ENCODE data around the gene LRGUK.

LRGUK gene

GRCh38 chr7:134279898-134280297, 152.8 kb downstream of the LRGUK start:
- H3K4me3 ChIP-seq (ENCODE audit: insufficient read depth in 1 of 2, low read depth in 1 of 2, low read length in 2 of 2), result no peak overlapping the region
- no peak overlapping the region for H2BK15ac ChIP-seq (ENCODE audit: low read depth, poor library complexity, severe bottlenecking)
- H3K9ac ChIP-seq (ENCODE audit: low read length), result no peak overlapping the region
- H3K23ac ChIP-seq (ENCODE audit: low read length in 2 of 2), result no peak overlapping the region
- H4K91ac ChIP-seq (ENCODE audit: low read length), result no peak overlapping the region
- peaks cover 15 to 20% of the 10 kb centered on the region in 2 experiments for H3K27me3 ChIP-seq (ENCODE audit: control insufficient read depth in 1 of 2, insufficient read depth in 1 of 2, low read length in 2 of 2)
- no peak overlapping the region for H3K14ac ChIP-seq (ENCODE audit: low read length in 2 of 2)
- no peaks in the 10 kb centered on the region for H3K9me3 ChIP-seq (ENCODE audit: control insufficient read depth, low read length)
- no peak overlapping the region for H3K18ac ChIP-seq (ENCODE audit: low read depth in 1 of 2, low read length in 2 of 2)
- no peak overlapping the region for H3K27ac ChIP-seq (ENCODE audit: low read length, poor library complexity, severe bottlenecking)
- no peaks in the 10 kb centered on the region for H3K4me1 ChIP-seq (ENCODE audit: control insufficient read depth, insufficient read depth, low read depth, low read length)
- H2BK12ac ChIP-seq (ENCODE audit: low read length in 2 of 2), result no peak overlapping the region
- no peak overlapping the region for H2AFZ ChIP-seq (ENCODE audit: low read depth, low read length)
- no peak overlapping the region for H2BK5ac ChIP-seq (ENCODE audit: low read depth, low read length, poor library complexity, severe bottlenecking)
- H3K4ac ChIP-seq (ENCODE audit: low read depth in 1 of 2, low read length in 2 of 2), result no peak overlapping the region
- H3K79me1 ChIP-seq (replicated peaks; ENCODE audit: low read length, poor library complexity, severe bottlenecking), result no peaks in the 10 kb centered on the region
- no peak for DNase-seq
- no peak overlapping the region for H4K8ac ChIP-seq (ENCODE audit: low read length)
- H3K4me2 ChIP-seq (ENCODE audit: low read length, poor library complexity, severe bottlenecking), result no peak overlapping the region
- H2BK120ac ChIP-seq (ENCODE audit: low read depth, low read length), result no peak overlapping the region
- H3K36me3 ChIP-seq (ENCODE audit: control insufficient read depth in 1 of 2, insufficient read depth in 2 of 2, low read depth in 1 of 2, low read length in 2 of 2), result no peaks in the 10 kb centered on the region
- no peak overlapping the region for H2AK5ac ChIP-seq (ENCODE audit: low read length, severe bottlenecking)

- H3K14ac ChIP-seq (ENCODE audit: low read length in 2 of 2), result no peak overlapping the region
- no peak overlapping the region for H2BK15ac ChIP-seq (ENCODE audit: low read depth, poor library complexity, severe bottlenecking)
- no peak overlapping the region for H3K18ac ChIP-seq (ENCODE audit: low read depth in 1 of 2, low read length in 2 of 2)
- H3K9ac ChIP-seq (ENCODE audit: low read length), result no peak overlapping the region
- no peak overlapping the region for H3K23ac ChIP-seq (ENCODE audit: low read length in 2 of 2)
- no peak overlapping the region for H2BK12ac ChIP-seq (ENCODE audit: low read length in 2 of 2)
- no peak overlapping the region for H2AK5ac ChIP-seq (ENCODE audit: low read length, severe bottlenecking)
- H3K4me3 ChIP-seq (ENCODE audit: insufficient read depth in 1 of 2, low read depth in 1 of 2, low read length in 2 of 2), result no peak overlapping the region
- no peak overlapping the region for H2BK120ac ChIP-seq (ENCODE audit: low read depth, low read length)
- no peaks in the 10 kb centered on the region for H3K79me1 ChIP-seq (replicated peaks; ENCODE audit: low read length, poor library complexity, severe bottlenecking)
- no peaks in the 10 kb centered on the region for H3K9me3 ChIP-seq (ENCODE audit: control insufficient read depth, low read length)
- H4K8ac ChIP-seq (ENCODE audit: low read length), result no peak overlapping the region
- no peak for DNase-seq
- 76% methylated on average over 1 of the region's 2 CpGs for WGBS
- no peak overlapping the region for H3K27ac ChIP-seq (ENCODE audit: low read length, poor library complexity, severe bottlenecking)
- H3K4me2 ChIP-seq (ENCODE audit: low read length, poor library complexity, severe bottlenecking), result no peak overlapping the region
- H4K91ac ChIP-seq (ENCODE audit: low read length), result no peak overlapping the region
- no peaks in the 10 kb centered on the region for H3K36me3 ChIP-seq (ENCODE audit: control insufficient read depth in 1 of 2, insufficient read depth in 2 of 2, low read depth in 1 of 2, low read length in 2 of 2)
- no peak overlapping the region for H2BK5ac ChIP-seq (ENCODE audit: low read depth, low read length, poor library complexity, severe bottlenecking)
- peaks cover 15 to 24% of the 10 kb centered on the region in 2 experiments for H3K27me3 ChIP-seq (ENCODE audit: control insufficient read depth in 1 of 2, insufficient read depth in 1 of 2, low read length in 2 of 2)
- no peak overlapping the region for H2AFZ ChIP-seq (ENCODE audit: low read depth, low read length)
- no peaks in the 10 kb centered on the region for H3K4me1 ChIP-seq (ENCODE audit: control insufficient read depth, insufficient read depth, low read depth, low read length)
- H3K4ac ChIP-seq (ENCODE audit: low read depth in 1 of 2, low read length in 2 of 2), result no peak overlapping the region
These were observed 153.4 kb downstream of the LRGUK start for GRCh38 chr7:134280508-134280907.

DNA sequence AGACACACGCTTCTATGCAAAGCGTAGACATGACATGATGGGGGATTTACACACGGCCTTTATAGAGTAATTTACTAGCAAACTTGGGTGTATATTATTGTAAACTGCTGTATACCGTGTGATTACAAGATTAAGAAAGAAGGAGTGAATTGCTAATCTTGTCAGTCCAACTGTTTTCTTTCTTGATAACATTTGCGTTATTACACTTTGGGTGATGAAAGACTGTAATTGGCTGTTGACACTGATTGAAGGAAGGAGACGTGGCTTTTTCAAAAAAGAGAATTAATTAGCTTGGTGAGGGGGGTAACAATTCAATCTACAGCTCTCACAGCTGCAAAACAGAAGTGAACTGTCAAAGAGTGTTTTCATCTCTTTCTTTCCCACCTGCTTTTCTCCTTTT, 156.9 kb downstream of the LRGUK start:
- 92% methylated on average over 5 of the region's 6 CpGs for WGBS
- Histone ChIP-seq H3K4ac (ENCODE audit: low read depth in 1 of 2, low read length in 2 of 2) (no peak overlapping the region), H3K9ac (ENCODE audit: low read length) (no peak overlapping the region), H3K4me3 (ENCODE audit: insufficient read depth in 1 of 2, low read depth in 1 of 2, low read length in 2 of 2) (no peak overlapping the region), H3K4me1 (ENCODE audit: control insufficient read depth, insufficient read depth, low read depth, low read length) (no peaks in the 10 kb centered on the region), H3K27me3 (ENCODE audit: control insufficient read depth in 1 of 2, insufficient read depth in 1 of 2, low read length in 2 of 2) (peaks cover 12 to 27% of the 10 kb centered on the region in 2 experiments), H2BK12ac (ENCODE audit: low read length in 2 of 2) (no peak overlapping the region), H4K8ac (ENCODE audit: low read length) (no peak overlapping the region), H2AFZ (ENCODE audit: low read depth, low read length) (no peak overlapping the region), H3K27ac (ENCODE audit: low read length, poor library complexity, severe bottlenecking) (no peak overlapping the region), H3K36me3 (ENCODE audit: control insufficient read depth in 1 of 2, insufficient read depth in 2 of 2, low read depth in 1 of 2, low read length in 2 of 2) (no peaks in the 10 kb centered on the region), H3K18ac (ENCODE audit: low read depth in 1 of 2, low read length in 2 of 2) (no peak overlapping the region), H4K91ac (ENCODE audit: low read length) (no peak overlapping the region), H3K9me3 (ENCODE audit: control insufficient read depth, low read length) (no peaks in the 10 kb centered on the region), H3K23ac (ENCODE audit: low read length in 2 of 2) (no peak overlapping the region), H2BK15ac (ENCODE audit: low read depth, poor library complexity, severe bottlenecking) (no peak overlapping the region), H3K79me1 (replicated peaks; ENCODE audit: low read length, poor library complexity, severe bottlenecking) (no peaks in the 10 kb centered on the region), H2BK5ac (ENCODE audit: low read depth, low read length, poor library complexity, severe bottlenecking) (no peak overlapping the region), H2AK5ac (ENCODE audit: low read length, severe bottlenecking) (no peak overlapping the region), H3K14ac (ENCODE audit: low read length in 2 of 2) (no peak overlapping the region), H3K4me2 (ENCODE audit: low read length, poor library complexity, severe bottlenecking) (no peak overlapping the region), H2BK120ac (ENCODE audit: low read depth, low read length) (no peak overlapping the region)
- DNase-seq, result no peak

DNA sequence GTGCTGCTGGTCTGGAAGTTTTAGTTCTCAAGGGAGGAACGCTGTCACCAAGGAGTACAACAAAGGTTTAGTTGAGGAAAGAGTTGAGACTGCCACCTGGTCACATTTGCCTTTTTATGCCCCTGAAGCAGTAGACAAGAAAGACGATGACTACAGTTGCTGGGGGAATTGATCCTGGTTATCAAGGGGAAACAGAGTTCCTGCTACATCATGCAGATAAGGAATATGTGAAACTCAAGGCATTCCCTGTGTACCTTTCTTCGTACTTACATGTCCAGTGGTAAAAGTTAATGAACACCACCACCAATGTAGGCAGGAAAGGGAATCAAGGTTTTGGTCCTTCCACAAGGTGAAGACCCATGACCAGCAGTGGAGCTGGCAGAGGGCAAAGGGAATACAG, 157.8 kb downstream of the LRGUK start:
- no peak overlapping the region for H2BK15ac ChIP-seq (ENCODE audit: low read depth, poor library complexity, severe bottlenecking)
- no peak overlapping the region for H3K4me2 ChIP-seq (ENCODE audit: low read length, poor library complexity, severe bottlenecking)
- no peak overlapping the region for H3K4me3 ChIP-seq (ENCODE audit: insufficient read depth in 1 of 2, low read depth in 1 of 2, low read length in 2 of 2)
- no peak overlapping the region for H2BK5ac ChIP-seq (ENCODE audit: low read depth, low read length, poor library complexity, severe bottlenecking)
- H2AK5ac ChIP-seq (ENCODE audit: low read length, severe bottlenecking), result no peak overlapping the region
- no peak overlapping the region for H4K91ac ChIP-seq (ENCODE audit: low read length)
- H3K4me1 ChIP-seq (ENCODE audit: control insufficient read depth, insufficient read depth, low read depth, low read length), result no peaks in the 10 kb centered on the region
- no peaks in the 10 kb centered on the region for H3K79me1 ChIP-seq (replicated peaks; ENCODE audit: low read length, poor library complexity, severe bottlenecking)
- peaks cover 7 to 27% of the 10 kb centered on the region in 2 experiments for H3K27me3 ChIP-seq (ENCODE audit: control insufficient read depth in 1 of 2, insufficient read depth in 1 of 2, low read length in 2 of 2)
- WGBS, result 86% methylated on average over 3 of the region's 3 CpGs
- H4K8ac ChIP-seq (ENCODE audit: low read length), result no peak overlapping the region
- H3K36me3 ChIP-seq (ENCODE audit: control insufficient read depth in 1 of 2, insufficient read depth in 2 of 2, low read depth in 1 of 2, low read length in 2 of 2), result no peaks in the 10 kb centered on the region
- no peak overlapping the region for H2BK120ac ChIP-seq (ENCODE audit: low read depth, low read length)
- H3K23ac ChIP-seq (ENCODE audit: low read length in 2 of 2), result no peak overlapping the region
- H3K4ac ChIP-seq (ENCODE audit: low read depth in 1 of 2, low read length in 2 of 2), result no peak overlapping the region
- no peak overlapping the region for H3K9ac ChIP-seq (ENCODE audit: low read length)
- no peaks in the 10 kb centered on the region for H3K9me3 ChIP-seq (ENCODE audit: control insufficient read depth, low read length)
- no peak overlapping the region for H3K27ac ChIP-seq (ENCODE audit: low read length, poor library complexity, severe bottlenecking)
- H3K14ac ChIP-seq (ENCODE audit: low read length in 2 of 2), result no peak overlapping the region
- H3K18ac ChIP-seq (ENCODE audit: low read depth in 1 of 2, low read length in 2 of 2), result no peak overlapping the region
- H2AFZ ChIP-seq (ENCODE audit: low read depth, low read length), result no peak overlapping the region
- DNase-seq, result no peak
- no peak overlapping the region for H2BK12ac ChIP-seq (ENCODE audit: low read length in 2 of 2)

All from mesenchymal stem cell (in vitro differentiated cells and primary cell).